Measurements from ENCODE around the gene NAV2. TPM values are rescaled to one million over a fixed set of nuclear protein-coding genes. Genes with fewer than 3 reads are reported as not detected.

NAV2 gene
- total RNA-seq, 1 donor from 2014 or later = 32.0 TPM

- peak; percentile 100 for ATAC-seq
- DNase-seq (ENCODE audit: low spot score) = peak; percentile 85
These were observed 30.1 kb downstream of the NAV2 start for GRCh38 chr11:19742588-19743292.

GRCh38 chr11:19743622-19744021, 31.0 kb downstream of the NAV2 start:
- DNase-seq (ENCODE audit: low spot score) (no peak), ATAC-seq (no peak)

GRCh38 chr11:19744130-19744529, 31.5 kb downstream of the NAV2 start:
- ATAC-seq = no peak
- no peak for DNase-seq (ENCODE audit: low spot score)

GRCh38 chr11:19746086-19746485, 33.4 kb downstream of the NAV2 start:
- ATAC-seq (no peak), DNase-seq (ENCODE audit: low spot score) (no peak)

GRCh38 chr11:19747634-19748033, 35.0 kb downstream of the NAV2 start:
- no peak for DNase-seq (ENCODE audit: low spot score)
- peak; percentile 53 for ATAC-seq

GRCh38 chr11:19751055-19751454, 38.4 kb downstream of the NAV2 start:
- DNase-seq (ENCODE audit: low spot score) (no peak), ATAC-seq (no peak)

GRCh38 chr11:19753451-19754106, 40.9 kb downstream of the NAV2 start:
- ATAC-seq (no peak), DNase-seq (ENCODE audit: low spot score) (no peak)

- DNase-seq (ENCODE audit: low spot score) (no peak), ATAC-seq (no peak)
These were observed 44.2 kb downstream of the NAV2 start for GRCh38 chr11:19756675-19757475.

- no peak for DNase-seq (ENCODE audit: low spot score)
These were observed 46.8 kb downstream of the NAV2 start for GRCh38 chr11:19759389-19759788.

GRCh38 chr11:19762266-19762665, 49.6 kb downstream of the NAV2 start:
- no peak for DNase-seq (ENCODE audit: low spot score)
- ATAC-seq = no peak

More at GRCh38 chr11:19759389-19759788, 46.8 kb downstream of the NAV2 start:
- ATAC-seq = peak; percentile 54

GRCh38 chr11:19763330-19763729, 50.7 kb downstream of the NAV2 start:
- no peak for ATAC-seq
- no peak for DNase-seq (ENCODE audit: low spot score)

GRCh38 chr11:19766206-19766605, 53.6 kb downstream of the NAV2 start:
- no peak for DNase-seq (ENCODE audit: low spot score)
- no peak for ATAC-seq

GRCh38 chr11:19766810-19767209, 54.2 kb downstream of the NAV2 start:
- ATAC-seq (peak; percentile 69), DNase-seq (ENCODE audit: low spot score) (no peak)

- DNase-seq (ENCODE audit: low spot score) = no peak
- no peak for ATAC-seq
These were observed 55.1 kb downstream of the NAV2 start for GRCh38 chr11:19767627-19768151.

- ATAC-seq = no peak
- DNase-seq (ENCODE audit: low spot score) = no peak
These were observed 55.6 kb downstream of the NAV2 start for GRCh38 chr11:19768197-19768596.

GRCh38 chr11:19768815-19769214, 56.2 kb downstream of the NAV2 start:
- ATAC-seq (no peak), DNase-seq (ENCODE audit: low spot score) (no peak)

GRCh38 chr11:19769820-19770219, 57.2 kb downstream of the NAV2 start:
- DNase-seq (ENCODE audit: low spot score) (no peak), ATAC-seq (no peak)

GRCh38 chr11:19770277-19770676, 57.6 kb downstream of the NAV2 start:
- ATAC-seq = no peak
- DNase-seq (ENCODE audit: low spot score) = no peak

GRCh38 chr11:19771463-19771862, 58.8 kb downstream of the NAV2 start:
- DNase-seq (ENCODE audit: low spot score) = no peak
- ATAC-seq = no peak

GRCh38 chr11:19772480-19772879, 59.8 kb downstream of the NAV2 start:
- no peak for ATAC-seq
- DNase-seq (ENCODE audit: low spot score) = no peak

GRCh38 chr11:19774329-19774728, 61.7 kb downstream of the NAV2 start:
- no peak for ATAC-seq
- no peak for DNase-seq (ENCODE audit: low spot score)
